Endothelial cell (in vitro differentiated cells): ENCODE data around the gene KLHDC10. TPM values are rescaled to one million over a fixed set of nuclear protein-coding genes. Genes with fewer than 3 reads are reported as not detected.
"Not testable (repeated sequence)": the region's sequence is repeated elsewhere in the genome, so short reads cannot be mapped to it uniquely, and the experiment has no call there.

Source experiments
- DNase-seq: peaks from one replicate; pipeline ENCODE4 v3.0.0; 2021; ENCODE audit warnings: low spot score
- H3K27ac Mint-ChIP-seq: one replicate; pipeline ENCODE4 v1.8.0; 2021; ENCODE audit warnings: mixed read lengths, inconsistent platforms; ENCODE audit not compliant: unreplicated experiment
- H3K27me3 Mint-ChIP-seq: one replicate; pipeline ENCODE4 v1.8.0; 2021; ENCODE audit warnings: mild to moderate bottlenecking, moderate library complexity, mixed read lengths, inconsistent platforms; ENCODE audit not compliant: unreplicated experiment
- H3K36me3 Mint-ChIP-seq: one replicate; pipeline ENCODE4 v1.8.0; 2021; ENCODE audit warnings: mild to moderate bottlenecking, low read depth, mixed read lengths, inconsistent platforms; ENCODE audit not compliant: unreplicated experiment
- H3K4me1 Mint-ChIP-seq: one replicate; pipeline ENCODE4 v1.8.0; 2021; ENCODE audit warnings: mild to moderate bottlenecking, mixed read lengths, inconsistent platforms; ENCODE audit not compliant: unreplicated experiment
- H3K4me3 Mint-ChIP-seq: one replicate; pipeline ENCODE4 v1.8.0; 2021; ENCODE audit warnings: mild to moderate bottlenecking, mixed read lengths, inconsistent platforms; ENCODE audit not compliant: unreplicated experiment
- H3K9me3 Mint-ChIP-seq: one replicate; pipeline ENCODE4 v1.8.0; 2021; ENCODE audit warnings: mixed read lengths, inconsistent platforms; ENCODE audit not compliant: unreplicated experiment
- total RNA-seq: library from RNA; stranded (reverse); fragmentation: NEBNext Ultra II Directional; extraction: Animal tissue kit (Norgen Biotek cat#: 25700); gene quantifications from one replicate; pipeline ENCODE4 v1.2.1, GENCODE V29; 2021; ENCODE audit not compliant: unreplicated experiment
- TF ChIP-seq, protein P1 (sequence below): fragments of 200-600 bp; sonication (generic); IDR thresholded peaks from one replicate; pipeline ENCODE4 v1.5.0; 2021; ENCODE audit warnings: antibody characterized with exemption; ENCODE audit not compliant: unreplicated experiment

The KLHDC10 gene
- total RNA-seq, 1 donor from 2014 or later, result 28.8 TPM

- no peak overlapping the region for H3K27ac Mint-ChIP-seq
- peaks cover 22% of the 10 kb centered on the region for H3K4me1 Mint-ChIP-seq
- no peaks in the 10 kb centered on the region for H3K9me3 Mint-ChIP-seq
- H3K4me3 Mint-ChIP-seq, result no peak overlapping the region
- peaks cover 2% of the 10 kb centered on the region for H3K27me3 Mint-ChIP-seq
- TF ChIP-seq, protein P1, sequence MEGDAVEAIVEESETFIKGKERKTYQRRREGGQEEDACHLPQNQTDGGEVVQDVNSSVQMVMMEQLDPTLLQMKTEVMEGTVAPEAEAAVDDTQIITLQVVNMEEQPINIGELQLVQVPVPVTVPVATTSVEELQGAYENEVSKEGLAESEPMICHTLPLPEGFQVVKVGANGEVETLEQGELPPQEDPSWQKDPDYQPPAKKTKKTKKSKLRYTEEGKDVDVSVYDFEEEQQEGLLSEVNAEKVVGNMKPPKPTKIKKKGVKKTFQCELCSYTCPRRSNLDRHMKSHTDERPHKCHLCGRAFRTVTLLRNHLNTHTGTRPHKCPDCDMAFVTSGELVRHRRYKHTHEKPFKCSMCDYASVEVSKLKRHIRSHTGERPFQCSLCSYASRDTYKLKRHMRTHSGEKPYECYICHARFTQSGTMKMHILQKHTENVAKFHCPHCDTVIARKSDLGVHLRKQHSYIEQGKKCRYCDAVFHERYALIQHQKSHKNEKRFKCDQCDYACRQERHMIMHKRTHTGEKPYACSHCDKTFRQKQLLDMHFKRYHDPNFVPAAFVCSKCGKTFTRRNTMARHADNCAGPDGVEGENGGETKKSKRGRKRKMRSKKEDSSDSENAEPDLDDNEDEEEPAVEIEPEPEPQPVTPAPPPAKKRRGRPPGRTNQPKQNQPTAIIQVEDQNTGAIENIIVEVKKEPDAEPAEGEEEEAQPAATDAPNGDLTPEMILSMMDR, result no peak
- peaks cover 9% of the 10 kb centered on the region for H3K36me3 Mint-ChIP-seq
- DNase-seq, result no peak
These were observed 9.6 kb downstream of the KLHDC10 start for GRCh38 chr7:130079846-130080394.

DNA sequence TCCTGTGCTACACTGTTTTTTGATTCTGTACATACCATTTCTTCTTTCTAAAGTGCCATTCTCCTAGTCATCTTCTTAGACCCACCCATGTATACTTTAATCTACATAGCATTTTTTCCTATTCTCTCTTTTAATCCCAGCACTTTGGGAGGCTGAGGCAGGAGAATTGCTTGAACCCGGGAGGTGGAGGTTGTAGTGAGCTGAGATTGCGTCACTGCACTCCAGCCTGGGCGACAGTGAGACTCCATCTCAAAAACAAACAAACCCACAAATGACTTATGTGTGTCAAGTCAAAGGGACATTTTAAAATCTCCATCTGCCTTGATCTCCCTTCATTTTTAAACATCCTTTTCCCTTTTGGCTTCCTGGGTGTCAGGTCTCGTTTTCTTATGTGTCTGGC lies 13.2 kb downstream of the KLHDC10 start:
- peaks cover 18% of the 10 kb centered on the region for H3K4me1 Mint-ChIP-seq
- not testable (repeated sequence) for H3K4me3 Mint-ChIP-seq, H3K9me3 Mint-ChIP-seq, DNase-seq, H3K27ac Mint-ChIP-seq, H3K27me3 Mint-ChIP-seq, H3K36me3 Mint-ChIP-seq

- Mint-ChIP-seq H3K4me3 (no peak overlapping the region), H3K27me3 (no peaks in the 10 kb centered on the region), H3K27ac (no peak overlapping the region), H3K4me1 (peaks cover 18% of the 10 kb centered on the region), H3K9me3 (no peaks in the 10 kb centered on the region), H3K36me3 (peaks cover 9% of the 10 kb centered on the region)
- no peak for DNase-seq
- TF ChIP-seq, protein P1, result peak; percentile 67
These were observed 13.9 kb downstream of the KLHDC10 start for GRCh38 chr7:130084037-130084875.

DNA sequence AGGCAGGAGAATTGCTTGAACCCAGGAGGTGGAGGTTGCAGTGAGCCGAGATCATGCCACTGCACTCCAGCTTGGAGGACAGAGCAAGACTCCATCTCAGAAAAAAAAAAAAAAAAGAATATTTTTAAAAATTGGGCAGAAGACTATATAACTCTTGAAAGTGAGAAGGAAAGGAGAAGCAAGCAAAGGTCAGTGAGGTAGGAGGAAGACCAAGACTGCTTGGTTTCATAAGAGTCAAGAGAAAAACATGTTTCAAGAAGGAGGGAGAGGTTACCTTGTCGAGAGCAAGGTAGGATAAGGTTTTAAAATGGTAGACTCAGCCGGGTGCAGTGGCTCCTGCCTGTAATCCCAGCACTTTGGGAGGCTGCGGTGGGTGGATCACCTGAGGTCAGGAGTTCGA lies 14.9 kb downstream of the KLHDC10 start:
- not testable (repeated sequence) for H3K9me3 Mint-ChIP-seq, H3K27ac Mint-ChIP-seq, H3K36me3 Mint-ChIP-seq, H3K4me3 Mint-ChIP-seq, DNase-seq, H3K27me3 Mint-ChIP-seq
- H3K4me1 Mint-ChIP-seq, result peaks cover 18% of the 10 kb centered on the region

GRCh38 chr7:130086938-130087337 lies 16.6 kb downstream of the KLHDC10 start:
- TF ChIP-seq, protein P1, result no peak
- peaks cover 20% of the 10 kb centered on the region for H3K4me1 Mint-ChIP-seq
- no peak for DNase-seq
- no peak overlapping the region for H3K4me3 Mint-ChIP-seq
- no peaks in the 10 kb centered on the region for H3K27me3 Mint-ChIP-seq
- H3K9me3 Mint-ChIP-seq, result no peaks in the 10 kb centered on the region
- peaks cover 9% of the 10 kb centered on the region for H3K36me3 Mint-ChIP-seq
- H3K27ac Mint-ChIP-seq, result no peak overlapping the region

DNA sequence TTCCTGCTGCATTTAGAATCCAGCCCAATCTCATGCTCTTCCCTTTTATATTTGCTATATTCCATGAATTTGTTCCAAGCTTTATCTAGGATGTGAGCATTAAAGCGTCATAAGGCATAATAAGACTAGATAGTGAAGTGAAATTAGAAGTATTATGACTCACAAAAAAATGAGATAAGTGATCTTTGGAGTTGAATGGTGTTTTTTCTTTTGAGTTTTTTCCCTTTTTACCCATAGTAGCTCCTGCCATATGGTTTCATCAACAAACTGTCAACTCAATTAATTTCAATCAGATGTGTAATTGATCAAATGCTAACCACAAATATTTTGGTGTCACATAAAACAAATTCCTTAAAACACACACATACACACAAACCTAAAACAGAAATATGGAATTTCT lies 17.0 kb downstream of the KLHDC10 start:
- Mint-ChIP-seq H3K36me3 (peaks cover 9% of the 10 kb centered on the region), H3K4me1 (peaks cover 20% of the 10 kb centered on the region), H3K9me3 (no peaks in the 10 kb centered on the region), H3K27ac (no peak overlapping the region), H3K4me3 (no peak overlapping the region), H3K27me3 (no peaks in the 10 kb centered on the region)
- no peak for DNase-seq
- TF ChIP-seq, protein P1, result no peak
